ENCODE data around the gene DNAJC8.
A peak's percentile ranks its signal among the peaks of the same experiment; 100 is the strongest.

DNAJC8 gene

GRCh38 chr1:28170001-28170596 lies 62.7 kb downstream of the DNAJC8 start:
- peak; percentile 19 for DNase-seq

- DNase-seq = no peak
Observed at GRCh38 chr1:28163496-28164161, 69.2 kb downstream of the DNAJC8 start.

GRCh38 chr1:28162151-28162550 lies 70.7 kb downstream of the DNAJC8 start:
- no peak for DNase-seq

GRCh38 chr1:28161751-28162150 lies 71.1 kb downstream of the DNAJC8 start:
- DNase-seq = no peak

- no peak for DNase-seq
Observed at GRCh38 chr1:28160782-28161266, 72.0 kb downstream of the DNAJC8 start.

GRCh38 chr1:28159680-28160079 lies 73.1 kb downstream of the DNAJC8 start:
- DNase-seq = no peak

GRCh38 chr1:28159243-28159642 lies 73.6 kb downstream of the DNAJC8 start:
- DNase-seq = no peak

- DNase-seq = no peak
Observed at GRCh38 chr1:28157894-28158293, 74.9 kb downstream of the DNAJC8 start.

- no peak for DNase-seq
Observed at GRCh38 chr1:28156821-28157220, 76.0 kb downstream of the DNAJC8 start.

- no peak for DNase-seq
Observed at GRCh38 chr1:28155628-28156027, 77.2 kb downstream of the DNAJC8 start.

- no peak for DNase-seq
Observed at GRCh38 chr1:28154078-28154594, 78.7 kb downstream of the DNAJC8 start.

All from NCI-H69 (cell line).